Suppressor macrophage (primary cell): ENCODE data around the gene RET.

Experiments
- DNase-seq, 4 experiments: peaks; one replicate each; pipeline ENCODE4 v3.0.0-alpha.2; 2020 to 2022

RET gene

GRCh38 chr10:43062402-43063160 is 14.3 kb upstream of the RET start:
- no peak for DNase-seq

- DNase-seq = no peak
These were observed 12.4 kb upstream of the RET start for GRCh38 chr10:43064331-43065075.

GRCh38 chr10:43065234-43065633 is 11.6 kb upstream of the RET start:
- DNase-seq = no peak

GRCh38 chr10:43065761-43066160 is 11.1 kb upstream of the RET start:
- DNase-seq = no peak

- no peak for DNase-seq
These were observed 10.4 kb upstream of the RET start for GRCh38 chr10:43066481-43066880.

GRCh38 chr10:43067391-43068135 is 9.3 kb upstream of the RET start:
- no peak for DNase-seq

GRCh38 chr10:43068136-43068395 is 8.8 kb upstream of the RET start:
- no peak for DNase-seq

GRCh38 chr10:43068471-43069210 is 8.2 kb upstream of the RET start:
- DNase-seq = no peak

- no peak for DNase-seq
These were observed 7.7 kb upstream of the RET start for GRCh38 chr10:43069211-43069515.

GRCh38 chr10:43069579-43069978 is 7.3 kb upstream of the RET start:
- DNase-seq = no peak

GRCh38 chr10:43070121-43071085 is 6.5 kb upstream of the RET start:
- DNase-seq = no peak

- DNase-seq = no peak
These were observed 4.8 kb upstream of the RET start for GRCh38 chr10:43071865-43072650.

- DNase-seq = no peak
These were observed 3.7 kb upstream of the RET start for GRCh38 chr10:43073191-43073590.

GRCh38 chr10:43073721-43074120 is 3.1 kb upstream of the RET start:
- DNase-seq = no peak

- no peak for DNase-seq
These were observed 2.5 kb upstream of the RET start for GRCh38 chr10:43074409-43074808.

GRCh38 chr10:43074827-43075611 is 1.9 kb upstream of the RET start:
- no peak for DNase-seq

- peak in 3 of 4 experiments; percentile 20 to 29 (median 22) for DNase-seq
These were observed 1.3 kb upstream of the RET start for GRCh38 chr10:43075612-43076003.

- peak in 2 of 4 experiments; percentile 40 to 56 for DNase-seq
These were observed 476 bp upstream of the RET start for GRCh38 chr10:43076311-43076875.

GRCh38 chr10:43077421-43078171 is 727 bp downstream of the RET start:
- peak in 2 of 4 experiments; percentile 12 to 13 for DNase-seq
